ENCODE measurements around the gene FHIT.

- no peak for TF ChIP-seq CTCF (IDR thresholded peaks at IDR 0.05; ENCODE audit: poor library complexity)
- no peak for TF ChIP-seq EZH2 (IDR thresholded peaks at IDR 0.05; ENCODE audit: borderline replicate concordance)
Observed at GRCh38 chr3:61162965-61163364, 88.3 kb downstream of the FHIT start.

All from hepatocyte (in vitro differentiated cells).